Colonic mucosa (tissue), 4 donors: ENCODE measurements around the gene NOS1AP. TPM values are rescaled to one million over a fixed set of nuclear protein-coding genes. Genes with fewer than 3 reads are reported as not detected.

Experiments used
- DNase-seq: peaks from one replicate; pipeline ENCODE4 v3.0.0-alpha.2; 2020
- H3K27ac ChIP-seq: fragments of 200-600 bp; one replicate; pipeline ENCODE4 v1.8.0; 2021
- H3K27me3 ChIP-seq: fragments of 200-600 bp; one replicate; pipeline ENCODE4 v1.8.0; 2021
- H3K36me3 ChIP-seq: fragments of 200-600 bp; one replicate; pipeline ENCODE4 v1.8.0; 2021
- H3K4me1 ChIP-seq: fragments of 200-600 bp; one replicate; pipeline ENCODE4 v1.8.0; 2021; ENCODE audit warnings: mild to moderate bottlenecking
- H3K4me3 ChIP-seq: fragments of 200-600 bp; one replicate; pipeline ENCODE4 v1.8.0; 2021
- H3K9ac ChIP-seq, 2 donors: one replicate each; pipeline ENCODE4 v1.7.0; 2013; ENCODE audit warnings: control low read depth in 2 of 2, low read depth in 2 of 2, low read length in 2 of 2
- H3K9me3 ChIP-seq: fragments of 200-600 bp; one replicate; pipeline ENCODE4 v1.8.0; 2021
- CTCF ChIP-seq: fragments of 200-600 bp; IDR thresholded peaks from one replicate; pipeline ENCODE4 v1.8.0; 2022; ENCODE audit warnings: antibody characterized with exemption, mild to moderate bottlenecking
- intact Hi-C: fragments of 100-400 bp; cut with DNase I; formaldehyde crosslinking; loops from one replicate; pipeline ENCODE4 v1.14.1; 2022
- total RNA-seq, 2 donors: library from RNA; stranded (reverse); fragmentation: NEBNext Ultra II Directional in 1 of 2; extraction: Animal tissue kit (Norgen Biotek cat#: 25700) in 1 of 2; gene quantifications; one replicate each; pipeline ENCODE4 v1.2.1, GENCODE V29; 2021
- donor health status: healthy.
- donor health status: DM: no; HTN: no; CAD: no.
- donor health status: DM: no; HTN: no; CAD: no.

NOS1AP gene
- total RNA-seq, 2 donors from 2014 or later: 9.0 to 14.4 TPM

- no peak for TF ChIP-seq CTCF
- no peak overlapping the region for H3K4me3 ChIP-seq
- H3K4me1 ChIP-seq: peaks cover 3% of the 10 kb centered on the region
- no peaks in the 10 kb centered on the region for H3K27me3 ChIP-seq
- no peak overlapping the region for H3K9ac ChIP-seq
- intact Hi-C loops: no loop called here
- no peaks in the 10 kb centered on the region for H3K9me3 ChIP-seq
- no peaks in the 10 kb centered on the region for H3K36me3 ChIP-seq
- no peak for DNase-seq
- no peak overlapping the region for H3K27ac ChIP-seq
Observed at GRCh38 chr1:162193815-162194214, 124.3 kb downstream of the NOS1AP start.

GRCh38 chr1:162195567-162195966 is 126.1 kb downstream of the NOS1AP start:
- H3K27ac ChIP-seq: no peak overlapping the region
- H3K4me3 ChIP-seq: no peak overlapping the region
- H3K4me1 ChIP-seq: peaks cover 3% of the 10 kb centered on the region
- intact Hi-C loops: no loop called here
- no peak for DNase-seq
- no peaks in the 10 kb centered on the region for H3K36me3 ChIP-seq
- no peaks in the 10 kb centered on the region for H3K27me3 ChIP-seq
- no peak overlapping the region for H3K9ac ChIP-seq
- H3K9me3 ChIP-seq: no peaks in the 10 kb centered on the region
- no peak for TF ChIP-seq CTCF

DNA sequence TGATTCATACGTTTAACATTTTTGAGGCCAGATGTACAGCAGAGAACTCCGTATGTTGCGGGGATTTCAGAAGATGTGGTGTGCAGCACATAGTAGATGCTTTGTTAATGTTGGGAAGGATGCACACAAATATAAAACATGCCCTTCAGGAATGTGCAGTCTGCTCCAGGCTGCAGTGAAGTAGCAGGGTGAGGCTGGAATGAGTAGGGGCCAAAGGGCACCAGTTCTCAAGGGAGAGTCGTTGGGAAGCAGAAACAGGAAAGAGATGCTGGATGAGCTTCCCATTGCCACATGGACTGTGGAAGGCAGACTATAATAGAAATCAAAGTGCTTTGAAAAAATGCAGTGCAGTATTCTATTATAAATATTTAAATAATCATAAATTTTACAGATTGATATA is 126.9 kb downstream of the NOS1AP start:
- peak; percentile 74 for DNase-seq
- Histone ChIP-seq H3K36me3 (no peaks in the 10 kb centered on the region), H3K4me3 (no peak overlapping the region), H3K4me1 (peaks cover 3% of the 10 kb centered on the region), H3K9me3 (no peaks in the 10 kb centered on the region), H3K9ac (no peak overlapping the region), H3K27me3 (no peaks in the 10 kb centered on the region), H3K27ac (peak overlapping the region; percentile 2)
- intact Hi-C loops: no loop called here
- TF ChIP-seq CTCF: no peak

DNA sequence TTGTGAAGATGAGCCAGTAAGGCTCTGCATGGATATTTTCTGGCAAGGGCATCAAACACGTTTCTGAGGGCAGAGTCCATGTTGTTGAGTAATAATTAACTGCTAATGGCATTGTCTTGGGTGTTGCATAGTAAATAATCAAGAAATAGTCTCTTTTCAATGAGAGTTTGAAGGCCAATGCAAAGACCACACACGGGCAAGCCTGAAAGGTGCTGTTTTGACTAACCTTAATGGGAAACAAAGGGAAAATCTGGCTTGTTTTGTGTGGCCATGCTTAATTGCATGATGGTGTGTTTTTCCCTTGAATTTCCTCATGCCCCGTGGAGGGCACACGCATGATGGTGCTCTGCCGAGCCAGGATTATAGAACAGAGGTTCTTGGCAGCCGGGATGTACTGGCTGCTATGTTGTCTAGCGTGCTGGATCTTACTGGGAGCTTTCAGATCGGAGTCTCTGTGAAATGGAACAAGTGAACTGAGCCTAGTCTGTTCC is 127.6 kb downstream of the NOS1AP start:
- intact Hi-C loops: no loop called here
- no peak overlapping the region for H3K4me3 ChIP-seq
- no peaks in the 10 kb centered on the region for H3K36me3 ChIP-seq
- DNase-seq: no peak
- peak overlapping the region in 1 of 2 donors; percentile 21 for H3K9ac ChIP-seq
- H3K27ac ChIP-seq: no peak overlapping the region
- H3K9me3 ChIP-seq: no peaks in the 10 kb centered on the region
- H3K27me3 ChIP-seq: no peaks in the 10 kb centered on the region
- peaks cover 3% of the 10 kb centered on the region for H3K4me1 ChIP-seq
- no peak for TF ChIP-seq CTCF

- H3K4me1 ChIP-seq: peaks cover 3% of the 10 kb centered on the region
- no peaks in the 10 kb centered on the region for H3K27me3 ChIP-seq
- H3K9ac ChIP-seq: peak overlapping the region in 1 of 2 donors; percentile 21
- intact Hi-C loops: no loop called here
- no peak overlapping the region for H3K27ac ChIP-seq
- no peak for TF ChIP-seq CTCF
- H3K36me3 ChIP-seq: no peaks in the 10 kb centered on the region
- no peak for DNase-seq
- no peak overlapping the region for H3K4me3 ChIP-seq
- no peaks in the 10 kb centered on the region for H3K9me3 ChIP-seq
Observed at GRCh38 chr1:162197615-162198421, 128.3 kb downstream of the NOS1AP start.
